Testis (tissue), 3 donors: Measurements from ENCODE around the gene GARIN1A. TPM values are rescaled to one million over a fixed set of nuclear protein-coding genes. Genes with fewer than 3 reads are reported as not detected.

Source experiments
- DNase-seq: peaks from one replicate; pipeline ENCODE4 v3.0.0-alpha.2; 2019
- H3K27ac ChIP-seq, 2 donors: fragments of 200-600 bp; sonication (generic); one replicate each; pipeline ENCODE4 v1.5.1; 2019
- H3K27me3 ChIP-seq: fragments of 200-600 bp; sonication (generic); one replicate; pipeline ENCODE4 v1.5.1; 2019
- H3K36me3 ChIP-seq: fragments of 200-600 bp; sonication (generic); one replicate; pipeline ENCODE4 v1.5.1; 2017; ENCODE audit warnings: low read depth; ENCODE audit errors: missing control alignments
- H3K4me1 ChIP-seq: fragments of 200-600 bp; sonication (generic); one replicate; pipeline ENCODE4 v1.5.1; 2019
- H3K4me3 ChIP-seq, 2 donors: fragments of 200-600 bp; sonication (generic); one replicate each; pipeline ENCODE4 v1.5.1; 2017 to 2019
- H3K9me3 ChIP-seq: fragments of 200-600 bp; sonication (generic); one replicate; pipeline ENCODE4 v1.5.1; 2017
- POLR2A ChIP-seq: fragments of 450-650 bp; IDR thresholded peaks from one replicate; pipeline ENCODE4 v1.6.1; 2017; ENCODE audit warnings: antibody characterized with exemption, mild to moderate bottlenecking, moderate library complexity
- WGBS, 2 donors: methylation state at CpG; one replicate each; pipeline ENCODE4 v1.1.5; 2018; 5-methylcytosine and 5-hydroxymethylcytosine counted together
- intact Hi-C: fragments of 100-400 bp; cut with DNase I; formaldehyde crosslinking; loops from one replicate; pipeline ENCODE4 v1.15.1; 2023; ENCODE audit warnings: low total_unique reads
- polyA plus RNA-seq: library from polyadenylated mRNA; stranded (reverse); fragments of 350-450 nt; fragmentation: Illumina TruSeq; extraction: RNeasy Lipid Tissue Mini Kit (QIAGEN cat#74804); gene quantifications from one replicate; pipeline ENCODE4 v1.2.3, GENCODE V29; 2014; ENCODE audit warnings: low read depth, low replicate concordance; ENCODE audit not compliant: insufficient read depth
- total RNA-seq, 2 donors: library from RNA; depleted of rRNA; stranded (reverse); fragments of >200 nt; gene quantifications; one replicate each; pipeline ENCODE4 v1.2.3, GENCODE V29; 2016
- TF ChIP-seq, protein P1 (sequence below), 3 experiments: fragments of 450-650 bp in 2 of 3; fragments of 200-600 bp in 1 of 3; sonication (generic) in 1 of 3; IDR thresholded peaks; one replicate each; pipeline ENCODE4 v1.5.1; 2016 to 2019; ENCODE audit warnings: antibody characterized with exemption in 3 of 3, mild to moderate bottlenecking in 2 of 3, moderate library complexity in 1 of 3

Gene GARIN1A
- total and polyA plus RNA-seq, 3 donors from 2014 or later = 12.0 to 46.8 (median 46.0) TPM

DNA sequence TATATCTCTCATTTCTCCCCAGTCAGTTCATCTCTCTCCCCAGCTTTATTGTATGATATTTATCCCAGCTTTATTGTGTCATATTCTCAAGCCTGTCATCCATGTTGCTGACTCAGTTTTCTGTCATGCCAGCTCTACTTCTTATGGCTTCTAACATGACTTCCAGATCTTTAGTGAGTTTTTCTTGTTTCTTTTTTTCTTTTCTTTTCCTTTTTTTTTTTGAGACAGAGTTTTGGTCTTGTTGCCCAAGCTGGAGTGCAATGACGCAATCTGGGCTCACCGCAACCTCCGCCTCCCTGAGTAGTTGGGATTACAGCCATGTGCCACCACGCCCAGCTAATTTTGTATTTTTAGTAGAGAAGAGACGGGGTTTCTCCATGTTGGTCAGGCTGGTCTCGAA lies 38.4 kb downstream of the GARIN1A start:
- WGBS, 2 donors = 87 to 90% methylated on average over 6 of the region's 6 CpGs
- no peaks in the 10 kb centered on the region for H3K36me3 ChIP-seq
- H3K27ac ChIP-seq = no peak overlapping the region
- no peaks in the 10 kb centered on the region for H3K4me1 ChIP-seq
- H3K27me3 ChIP-seq = no peaks in the 10 kb centered on the region
- intact Hi-C loops = no loop called here
- DNase-seq = no peak
- H3K4me3 ChIP-seq = no peak overlapping the region
- H3K9me3 ChIP-seq = no peaks in the 10 kb centered on the region
- TF ChIP-seq POLR2A = no peak
- TF ChIP-seq, protein P1, sequence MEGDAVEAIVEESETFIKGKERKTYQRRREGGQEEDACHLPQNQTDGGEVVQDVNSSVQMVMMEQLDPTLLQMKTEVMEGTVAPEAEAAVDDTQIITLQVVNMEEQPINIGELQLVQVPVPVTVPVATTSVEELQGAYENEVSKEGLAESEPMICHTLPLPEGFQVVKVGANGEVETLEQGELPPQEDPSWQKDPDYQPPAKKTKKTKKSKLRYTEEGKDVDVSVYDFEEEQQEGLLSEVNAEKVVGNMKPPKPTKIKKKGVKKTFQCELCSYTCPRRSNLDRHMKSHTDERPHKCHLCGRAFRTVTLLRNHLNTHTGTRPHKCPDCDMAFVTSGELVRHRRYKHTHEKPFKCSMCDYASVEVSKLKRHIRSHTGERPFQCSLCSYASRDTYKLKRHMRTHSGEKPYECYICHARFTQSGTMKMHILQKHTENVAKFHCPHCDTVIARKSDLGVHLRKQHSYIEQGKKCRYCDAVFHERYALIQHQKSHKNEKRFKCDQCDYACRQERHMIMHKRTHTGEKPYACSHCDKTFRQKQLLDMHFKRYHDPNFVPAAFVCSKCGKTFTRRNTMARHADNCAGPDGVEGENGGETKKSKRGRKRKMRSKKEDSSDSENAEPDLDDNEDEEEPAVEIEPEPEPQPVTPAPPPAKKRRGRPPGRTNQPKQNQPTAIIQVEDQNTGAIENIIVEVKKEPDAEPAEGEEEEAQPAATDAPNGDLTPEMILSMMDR (IDR thresholded peaks at IDR 0.05) = no peak

DNA sequence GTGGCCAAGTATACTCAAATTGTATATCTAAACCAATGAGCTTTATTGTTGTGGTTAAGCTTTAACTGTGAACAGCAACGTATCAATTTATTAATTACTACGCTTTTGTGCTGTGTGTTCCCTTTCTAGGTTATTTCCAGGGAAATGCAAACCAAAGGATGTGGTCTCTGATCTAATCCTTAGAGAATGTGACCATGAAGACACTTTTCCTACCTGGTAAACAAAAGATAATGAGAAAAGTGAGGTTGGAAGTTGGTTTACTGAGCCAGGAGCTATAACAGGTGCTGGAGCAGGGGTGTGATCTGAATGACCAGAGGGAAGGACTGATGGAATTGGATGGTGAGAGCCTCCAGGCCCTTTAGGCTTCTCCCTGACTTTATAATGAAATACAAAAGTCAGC lies 41.7 kb downstream of the GARIN1A start:
- DNase-seq = no peak

DNA sequence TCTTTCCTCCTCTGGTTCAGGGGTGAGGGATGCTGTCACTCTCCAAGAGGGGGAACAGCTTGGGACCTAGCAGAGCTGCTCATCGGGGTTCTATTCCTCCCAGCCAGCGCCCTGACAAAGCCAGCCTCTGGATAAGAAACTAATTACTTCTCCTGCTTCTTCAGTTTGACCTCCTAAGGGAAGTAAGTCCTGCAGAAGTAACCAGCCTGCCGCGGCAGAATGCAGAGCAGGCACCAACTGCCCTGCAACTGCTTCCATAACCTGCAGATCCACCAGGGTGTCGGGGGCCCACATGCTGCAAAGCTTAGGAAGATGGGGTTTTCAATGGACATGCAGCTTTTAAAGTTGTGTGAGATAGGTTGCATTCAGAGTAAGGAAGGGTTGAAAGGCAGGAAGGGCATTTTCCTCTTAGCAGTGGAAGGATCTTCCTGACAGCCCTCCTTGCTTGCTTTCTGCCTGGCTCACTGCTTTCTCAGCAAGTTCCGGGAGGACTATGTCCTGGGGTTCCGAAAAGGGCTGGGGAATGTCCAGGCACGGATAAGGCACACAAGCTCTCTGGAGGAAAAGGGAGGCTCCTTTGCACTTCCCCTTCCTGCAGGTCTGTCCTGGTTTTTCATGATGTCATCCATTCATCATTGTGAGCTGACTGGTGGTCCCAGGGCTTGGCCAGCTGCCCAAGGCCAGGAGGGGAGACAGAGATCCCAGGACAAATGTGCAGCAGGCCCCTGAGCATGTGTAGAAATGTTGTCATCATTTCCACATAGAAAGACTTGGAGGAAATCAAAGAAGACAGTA lies 42.8 kb downstream of the GARIN1A start:
- TF ChIP-seq, protein P1 (IDR thresholded peaks at IDR 0.05) = no peak
- no peak for TF ChIP-seq POLR2A
- no peaks in the 10 kb centered on the region for H3K4me1 ChIP-seq
- no peaks in the 10 kb centered on the region for H3K36me3 ChIP-seq
- DNase-seq = no peak
- H3K27me3 ChIP-seq = no peaks in the 10 kb centered on the region
- H3K9me3 ChIP-seq = no peaks in the 10 kb centered on the region
- no peak overlapping the region for H3K27ac ChIP-seq
- H3K4me3 ChIP-seq = no peak overlapping the region
- WGBS, 2 donors = 62 to 73% methylated on average over 8 of the region's 8 CpGs
- intact Hi-C loops = no loop called here

More for the DNA sequence above, 41.7 kb downstream of the GARIN1A start:
- no peaks in the 10 kb centered on the region for H3K36me3 ChIP-seq
- H3K4me3 ChIP-seq = no peak overlapping the region
- 93 to 96% methylated on average over 2 of the region's 2 CpGs for WGBS, 2 donors
- no peaks in the 10 kb centered on the region for H3K27me3 ChIP-seq
- TF ChIP-seq, protein P1 (IDR thresholded peaks at IDR 0.05) = no peak
- TF ChIP-seq POLR2A = no peak
- no peaks in the 10 kb centered on the region for H3K4me1 ChIP-seq
- no peak overlapping the region for H3K27ac ChIP-seq
- intact Hi-C loops = no loop called here
- H3K9me3 ChIP-seq = no peaks in the 10 kb centered on the region

DNA sequence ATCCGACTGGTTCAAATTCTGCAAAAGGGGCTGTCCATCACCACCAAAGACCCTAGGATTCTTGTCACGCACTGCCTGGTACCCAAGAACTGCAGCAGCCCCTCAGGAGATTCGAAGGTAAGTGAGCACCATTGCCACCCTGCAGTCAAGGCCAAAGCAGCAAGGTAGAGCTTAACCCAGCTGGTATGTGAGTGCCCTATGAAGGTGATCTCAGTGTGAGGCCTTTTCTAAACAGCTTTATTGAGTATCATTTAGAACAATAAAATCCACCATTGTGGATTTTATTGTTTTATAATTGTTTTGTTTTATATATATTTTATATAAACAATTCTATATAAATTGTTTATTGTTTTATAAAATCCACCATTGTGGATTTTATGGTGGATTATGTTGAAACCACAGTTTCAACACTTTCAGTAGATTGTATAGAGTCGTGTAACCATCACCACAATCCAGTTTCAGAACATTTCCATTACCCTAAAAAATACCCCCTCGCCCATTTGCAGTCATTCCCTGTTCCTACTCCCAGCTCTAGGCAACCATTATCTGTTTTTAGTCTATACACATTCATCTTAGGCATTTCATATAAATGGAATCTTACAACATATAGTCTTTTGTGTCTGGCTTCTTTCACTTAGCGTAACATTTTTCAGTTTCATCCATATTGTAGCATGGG lies 47.0 kb downstream of the GARIN1A start:
- Histone ChIP-seq H3K36me3 (no peaks in the 10 kb centered on the region), H3K4me3 (no peak overlapping the region), H3K4me1 (no peaks in the 10 kb centered on the region), H3K27ac (no peak overlapping the region), H3K9me3 (no peaks in the 10 kb centered on the region), H3K27me3 (no peaks in the 10 kb centered on the region)
- TF ChIP-seq, protein P1 (IDR thresholded peaks at IDR 0.05) = no peak
- no peak for TF ChIP-seq POLR2A
- intact Hi-C loops = no loop called here
- DNase-seq = no peak
- WGBS, 2 donors = 94 to 98% methylated on average over 6 of the region's 6 CpGs
